NCI-H2171 treated with DMSO at 0.1 percent for 48 hours (cell line): ENCODE measurements around the gene UCN3.
"Not testable (repeated sequence)": the region's sequence is repeated elsewhere in the genome, so short reads cannot be mapped to it uniquely, and the experiment has no call there.

Experiments used
- DNase-seq: peaks from one replicate; lab custom pipeline; 2025; lab: John Stamatoyannopoulos, UW

Gene UCN3

DNA sequence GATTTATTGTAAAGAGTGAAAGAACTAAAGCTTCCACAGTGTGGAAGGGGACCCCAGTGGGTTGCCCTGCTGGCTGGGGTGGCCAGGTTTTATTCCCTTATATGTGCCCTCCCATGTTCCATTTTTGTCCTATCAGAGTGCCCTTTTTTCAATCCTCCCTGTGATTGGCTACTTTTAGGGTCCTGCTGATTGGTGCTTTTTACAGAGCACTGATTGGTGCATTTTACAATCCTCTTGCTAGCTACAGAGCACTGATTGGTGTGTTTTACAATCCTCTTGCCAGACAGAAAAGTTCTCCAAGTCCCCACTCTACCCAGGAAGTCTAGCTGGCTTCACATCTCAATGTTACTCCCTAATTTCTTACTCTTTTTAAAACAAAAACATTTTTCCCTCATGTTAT, 46.0 kb downstream of the UCN3 start:
- DNase-seq: not testable (repeated sequence)

DNA sequence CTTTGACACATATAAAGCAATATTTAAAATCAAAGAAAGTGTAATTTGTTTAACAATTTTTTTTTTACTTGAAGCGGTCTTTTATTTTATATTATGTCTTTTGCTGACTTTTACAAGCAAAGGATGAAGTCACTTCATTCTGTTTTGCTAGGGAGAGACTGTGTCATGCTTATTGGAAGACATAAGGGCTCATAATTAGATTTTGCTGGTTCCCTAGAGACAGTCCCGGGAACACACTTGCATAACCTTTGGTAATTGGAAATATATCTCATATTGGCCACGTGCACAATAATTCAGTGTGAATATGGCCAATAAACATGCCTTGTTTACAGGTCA, 47.1 kb downstream of the UCN3 start:
- peak; percentile 73 for DNase-seq

DNA sequence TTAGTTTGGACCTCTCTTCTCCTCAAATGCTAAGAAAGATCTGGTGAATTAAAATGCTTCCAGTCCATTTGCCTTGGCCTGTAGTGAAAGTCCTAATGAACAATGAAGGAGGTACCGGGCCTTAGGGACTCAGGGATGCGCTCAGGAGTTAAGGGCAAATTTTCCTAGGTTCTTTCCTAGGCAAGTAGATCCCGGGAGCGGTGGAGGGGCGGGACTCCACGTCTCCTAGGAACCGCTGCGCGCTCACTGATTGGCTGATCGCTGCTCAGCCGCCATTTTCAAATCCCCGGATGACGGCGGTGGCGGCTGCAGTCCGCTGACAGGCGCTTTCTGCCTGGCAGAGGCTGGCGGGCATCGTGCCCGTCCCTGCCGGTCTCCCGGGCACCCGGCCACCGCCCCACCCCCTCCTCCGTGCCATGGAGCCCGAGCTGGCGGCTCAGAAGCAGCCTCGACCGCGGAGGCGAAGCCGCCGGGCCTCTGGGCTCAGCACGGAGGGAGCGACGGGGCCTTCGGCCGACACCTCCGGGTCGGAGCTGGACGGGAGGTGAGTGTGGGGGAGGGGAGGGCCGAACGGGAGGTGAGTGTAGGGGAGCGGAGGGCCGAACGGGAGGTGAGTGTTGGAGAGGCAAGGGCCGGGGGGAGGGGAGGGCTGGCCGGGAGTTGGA, 47.6 kb downstream of the UCN3 start, which contains the start of gene NET1:
TSS of gene NET1 (plus strand) at position 281 of the 665 bp plus-strand sequence. CDS start at position 417, 136 bp downstream.
- peak; percentile 83 for DNase-seq

DNA sequence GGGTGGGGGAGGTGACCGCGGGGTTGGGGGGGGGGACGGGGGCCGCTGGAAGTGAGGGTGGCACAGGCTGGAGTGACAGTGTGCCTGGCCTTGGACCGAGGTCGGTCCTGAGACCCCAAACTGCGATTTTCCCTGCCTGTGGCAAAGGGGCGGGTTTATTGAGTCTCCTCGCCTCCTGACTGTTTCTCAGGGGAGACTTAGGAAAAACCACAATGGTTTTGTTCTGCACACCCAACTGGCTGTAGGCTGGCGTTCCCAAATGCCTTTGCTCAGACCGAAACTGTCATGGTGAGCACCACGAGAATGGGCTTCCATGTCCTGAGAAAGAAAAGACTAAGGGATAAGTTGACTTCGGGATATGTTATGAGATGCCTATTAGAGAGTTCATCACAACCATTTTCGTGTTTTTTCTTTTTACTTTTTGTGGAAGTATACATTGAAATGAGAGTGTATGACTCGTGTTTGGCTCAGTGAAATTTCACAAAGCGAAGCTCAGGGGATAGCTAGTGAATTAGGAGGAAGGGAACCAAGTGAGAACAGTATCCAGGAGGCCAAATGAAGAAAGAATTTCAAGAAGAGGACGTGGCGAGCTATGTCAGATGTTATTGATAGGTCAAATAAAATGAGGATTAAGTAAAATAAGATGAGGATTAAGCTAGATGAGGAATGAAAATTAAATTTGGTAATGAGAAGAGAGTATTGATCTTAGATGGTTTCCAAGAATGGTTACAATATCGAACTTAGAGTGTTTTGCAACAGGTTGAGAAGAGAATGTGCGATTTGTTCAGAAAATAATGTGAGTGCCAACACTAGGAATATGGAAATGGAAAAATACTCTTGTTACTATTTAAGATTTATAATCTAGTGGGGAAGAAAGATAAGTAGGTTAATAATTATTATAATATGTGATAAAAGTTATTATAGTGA, 48.5 kb downstream of the UCN3 start:
- peak; percentile 36 for DNase-seq

DNA sequence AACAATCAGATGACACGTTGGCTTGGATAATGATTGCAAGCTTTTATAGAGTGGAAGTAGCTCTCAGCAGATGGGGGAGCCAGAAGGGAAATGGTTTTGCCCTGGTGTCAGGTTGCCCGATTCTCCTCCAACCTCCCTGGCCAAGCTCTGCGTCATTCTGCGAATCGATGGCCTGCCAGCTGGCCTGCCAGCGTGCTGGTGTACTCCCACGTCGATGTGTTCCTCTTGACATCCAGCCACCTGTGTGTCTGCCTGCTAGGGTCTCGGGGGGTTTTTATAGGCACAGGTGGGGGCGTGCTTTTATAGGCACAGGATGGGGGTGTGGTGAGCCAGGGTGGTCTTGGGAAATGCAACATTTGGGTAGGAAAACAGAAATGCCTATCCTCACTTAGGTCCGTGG, 52.2 kb downstream of the UCN3 start:
- peak; percentile 95 for DNase-seq

DNA sequence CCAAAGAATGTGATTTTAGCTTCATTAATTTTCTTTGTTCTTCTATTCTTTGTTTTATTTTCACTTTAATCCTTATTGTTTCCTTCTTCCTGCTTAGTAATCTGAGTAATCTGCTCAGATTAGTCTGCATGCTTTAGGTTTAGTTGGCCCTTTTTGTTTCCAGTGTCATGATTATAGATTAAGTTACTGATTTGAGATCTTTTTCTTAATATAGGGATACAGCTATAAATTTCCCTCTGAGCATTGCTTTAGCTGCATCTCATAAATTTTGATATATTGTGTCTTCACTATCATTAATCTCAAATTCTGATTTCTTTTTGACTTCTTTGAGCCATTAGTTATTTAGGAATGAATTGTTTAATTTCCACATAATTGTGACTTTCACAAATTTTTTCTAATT, 53.8 kb downstream of the UCN3 start:
- DNase-seq: no peak

DNA sequence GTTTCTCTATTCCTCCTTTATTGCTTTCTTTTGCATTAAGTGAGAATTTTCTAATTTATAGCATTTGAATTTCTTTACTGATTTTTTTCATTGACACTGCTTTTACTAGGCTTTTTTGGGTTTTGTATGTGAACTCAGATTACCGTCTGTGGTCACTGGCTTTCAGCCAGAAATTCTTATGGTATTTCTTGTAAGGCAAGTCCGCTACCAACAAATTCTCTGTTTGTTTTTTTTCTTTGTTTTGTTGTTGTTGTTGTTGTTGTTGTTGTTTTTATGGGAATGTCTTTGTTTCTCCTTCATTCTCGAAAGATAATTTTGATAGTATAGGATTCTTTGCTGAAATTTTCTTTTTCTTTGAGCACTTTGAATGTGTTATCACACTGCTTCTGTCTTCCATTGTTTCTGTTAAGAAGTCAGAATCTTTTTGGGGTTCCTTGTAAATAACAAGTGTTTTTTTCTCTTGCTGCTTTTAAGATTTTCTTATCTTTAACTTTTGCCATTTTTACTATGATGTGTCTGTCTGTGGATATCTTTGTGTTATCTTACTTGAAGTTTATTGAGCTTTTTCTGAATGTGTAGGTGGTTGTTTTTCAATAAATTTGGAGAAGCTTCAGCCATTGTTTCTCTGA, 54.8 kb downstream of the UCN3 start:
- no peak for DNase-seq

DNA sequence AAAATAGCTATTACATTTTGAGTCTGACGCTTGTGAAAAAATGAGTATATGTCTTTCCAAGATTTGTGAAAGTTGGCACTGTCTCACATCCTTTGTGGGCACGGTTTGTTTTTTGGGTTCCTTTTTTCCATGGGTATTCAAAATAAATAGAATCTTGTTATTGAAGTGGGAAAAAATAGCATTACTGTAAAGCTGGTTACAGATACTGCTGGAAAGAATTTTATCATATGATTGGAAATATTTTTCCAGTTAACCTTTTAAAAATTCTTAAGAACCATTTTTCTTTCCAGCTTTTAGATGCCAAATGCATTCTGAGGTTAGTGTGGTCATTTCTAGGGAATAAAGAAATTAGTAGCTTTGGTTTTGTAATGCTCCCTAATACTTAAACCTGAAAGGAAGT, 59.0 kb downstream of the UCN3 start:
- DNase-seq: no peak
